Esophagus squamous epithelium (tissue), 5 donors: ENCODE results near the gene BTBD3. TPM values are rescaled to one million over a fixed set of nuclear protein-coding genes. Genes with fewer than 3 reads are reported as not detected.

Source experiments
- DNase-seq: peaks from one replicate; lab custom pipeline; 2025; lab: John Stamatoyannopoulos, UW
- H3K27ac ChIP-seq, 4 donors: fragments of 200-600 bp; sonication (generic); one replicate each; pipeline ENCODE4 v1.5.1; 2016 to 2019; ENCODE audit warnings: mild to moderate bottlenecking in 1 of 4
- H3K27me3 ChIP-seq, 4 donors: fragments of 200-600 bp; sonication (generic); 1 replicate in 3 of 4; 2 replicates in 1 of 4; pipeline versions ENCODE4 v1.5.1 to v1.6.0; 2017 to 2021; ENCODE audit warnings: antibody characterized with exemption in 1 of 4
- H3K36me3 ChIP-seq, 3 donors: fragments of 200-600 bp; sonication (generic); one replicate each; pipeline ENCODE4 v1.5.1; 2016 to 2019
- H3K4me1 ChIP-seq, 3 donors: fragments of 200-600 bp; sonication (generic); one replicate each; pipeline ENCODE4 v1.5.1; 2017 to 2019
- H3K4me3 ChIP-seq, 4 donors: fragments of 200-600 bp; sonication (generic); 1 replicate in 3 of 4; 2 replicates in 1 of 4; pipeline ENCODE4 v1.5.1; 2016 to 2019; ENCODE audit warnings: mild to moderate bottlenecking in 2 of 4, moderate library complexity in 1 of 4
- H3K9me3 ChIP-seq, 3 donors: fragments of 200-600 bp; sonication (generic); one replicate each; pipeline ENCODE4 v1.5.1; 2016 to 2019
- CTCF ChIP-seq, 6 experiments: fragments of 450-650 bp in 4 of 6; fragments of 200-600 bp in 2 of 6; sonication (generic) in 2 of 6; IDR thresholded peaks; one replicate each; pipeline ENCODE4 v1.5.1; 2016 to 2019; ENCODE audit warnings: antibody characterized with exemption in 6 of 6, mild to moderate bottlenecking in 4 of 6, moderate library complexity in 4 of 6
- POLR2A ChIP-seq, 4 donors: fragments of 450-650 bp; IDR thresholded peaks; one replicate each; pipeline ENCODE4 v1.6.1; 2017; ENCODE audit warnings: antibody characterized with exemption in 4 of 4, mild to moderate bottlenecking in 4 of 4, moderate library complexity in 3 of 4
- WGBS, 2 donors: methylation state at CpG; one replicate each; pipeline ENCODE4 v1.1.5; 2018; 5-methylcytosine and 5-hydroxymethylcytosine counted together
- intact Hi-C: fragments of 100-400 bp; cut with DNase I; formaldehyde crosslinking; loops from one replicate; pipeline ENCODE4 v1.15.0; 2022
- total RNA-seq, 4 donors: library from RNA; depleted of rRNA; stranded (reverse); fragments of >200 nt; gene quantifications; one replicate each; pipeline ENCODE4 v1.1.0, GENCODE V29; 2016
- donor health status: DM: yes; HTN: yes; CAD: no.

Gene BTBD3
- total RNA-seq, 4 donors from 2014 or later: 12.4 to 24.0 (median 15.9) TPM

- no peak for TF ChIP-seq CTCF (IDR thresholded peaks at IDR 0.05)
- no peak for TF ChIP-seq POLR2A (IDR thresholded peaks at IDR 0.05)
- H3K27me3 ChIP-seq: no peaks in the 10 kb centered on the region
- no peaks in the 10 kb centered on the region for H3K9me3 ChIP-seq
- 80 to 85% methylated on average over 6 of the region's 6 CpGs for WGBS, 2 donors
- H3K4me1 ChIP-seq: peaks cover 0 to 45% (median 20%) of the 10 kb centered on the region in 3 donors
- no peak overlapping the region for H3K27ac ChIP-seq
- intact Hi-C loops: no loop called here
- no peak for DNase-seq
- H3K4me3 ChIP-seq: no peak overlapping the region
- H3K36me3 ChIP-seq: peaks cover 0 to 38% (median 0%) of the 10 kb centered on the region in 3 donors
Observed at GRCh38 chr20:11921321-11921720, 3.6 kb downstream of the BTBD3 start.

GRCh38 chr20:11922561-11922960, 4.9 kb downstream of the BTBD3 start:
- DNase-seq: no peak
- intact Hi-C loops: no loop called here

DNA sequence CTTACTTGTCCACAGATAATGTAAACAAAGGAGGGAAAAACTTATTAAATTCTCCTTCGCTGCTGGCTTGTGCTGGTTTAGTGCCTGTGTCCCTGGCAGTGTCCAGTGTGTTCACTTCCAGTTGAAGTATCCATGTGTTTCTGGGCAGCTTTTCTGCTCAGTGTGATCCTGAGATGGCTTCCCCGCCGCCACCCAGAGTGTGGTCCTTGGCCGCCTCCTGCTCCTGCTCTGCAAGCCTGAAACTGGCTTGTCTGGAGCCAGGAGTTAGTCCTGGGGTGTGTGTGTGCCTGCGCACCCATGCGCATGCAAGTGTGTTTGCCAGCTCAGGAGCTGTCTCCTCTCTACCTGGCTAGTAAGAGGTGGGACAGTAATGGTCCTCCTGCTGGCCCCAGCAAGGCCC, 7.2 kb downstream of the BTBD3 start:
- 83 to 97% methylated on average over 2 to 6 of the region's 6 CpGs for WGBS, 2 donors
- peaks cover 0 to 51% (median 0%) of the 10 kb centered on the region in 3 donors for H3K36me3 ChIP-seq
- H3K4me1 ChIP-seq: peaks cover 0 to 19% (median under 1%) of the 10 kb centered on the region in 3 donors
- H3K27me3 ChIP-seq: no peaks in the 10 kb centered on the region
- H3K9me3 ChIP-seq: no peaks in the 10 kb centered on the region
- intact Hi-C loops: no loop called here
- DNase-seq: no peak
- no peak for TF ChIP-seq CTCF (IDR thresholded peaks at IDR 0.05)
- no peak for TF ChIP-seq POLR2A (IDR thresholded peaks at IDR 0.05)
- no peak overlapping the region for H3K4me3 ChIP-seq
- no peak overlapping the region for H3K27ac ChIP-seq

More at GRCh38 chr20:11922561-11922960, 4.9 kb downstream of the BTBD3 start:
- 68 to 81% methylated on average over 3 to 4 of the region's 4 CpGs for whole genome bisulfite sequencing, 2 donors
- Histone ChIP-seq H3K36me3 (peaks cover 0 to 43% (median 0%) of the 10 kb centered on the region in 3 donors), H3K4me3 (no peak overlapping the region), H3K27ac (no peak overlapping the region), H3K9me3 (no peaks in the 10 kb centered on the region), H3K4me1 (peaks cover 0 to 43% (median 13%) of the 10 kb centered on the region in 3 donors), H3K27me3 (no peaks in the 10 kb centered on the region)
- TF ChIP-seq CTCF (IDR thresholded peaks at IDR 0.05) (no peak), POLR2A (IDR thresholded peaks at IDR 0.05) (no peak)

GRCh38 chr20:11926292-11926998, 8.8 kb downstream of the BTBD3 start:
- no peak for TF ChIP-seq POLR2A (IDR thresholded peaks at IDR 0.05)
- no peak for TF ChIP-seq CTCF (IDR thresholded peaks at IDR 0.05)
- no peak overlapping the region for H3K27ac ChIP-seq
- H3K4me3 ChIP-seq: no peak overlapping the region
- no peak for DNase-seq
- 66 to 74% methylated on average over 4 of the region's 4 CpGs for WGBS, 2 donors
- intact Hi-C loops: no loop called here
- no peaks in the 10 kb centered on the region for H3K9me3 ChIP-seq
- peaks cover 0 to 14% (median 0%) of the 10 kb centered on the region in 3 donors for H3K4me1 ChIP-seq
- no peaks in the 10 kb centered on the region for H3K27me3 ChIP-seq
- H3K36me3 ChIP-seq: peaks cover 0 to 51% (median 0%) of the 10 kb centered on the region in 3 donors

- H3K9me3 ChIP-seq: no peaks in the 10 kb centered on the region
- intact Hi-C loops: no loop called here
- TF ChIP-seq POLR2A (IDR thresholded peaks at IDR 0.05) (no peak), CTCF (IDR thresholded peaks at IDR 0.05) (no peak)
- no peak overlapping the region for H3K27ac ChIP-seq
- H3K4me1 ChIP-seq: peaks cover 0 to 10% (median 0%) of the 10 kb centered on the region in 3 donors
- peaks cover 0 to 23% (median 0%) of the 10 kb centered on the region in 3 donors for H3K36me3 ChIP-seq
- H3K4me3 ChIP-seq: no peak overlapping the region
- no peaks in the 10 kb centered on the region for H3K27me3 ChIP-seq
- WGBS, 2 donors: 89 to 92% methylated on average over 3 of the region's 3 CpGs
- no peak for DNase-seq
Observed at GRCh38 chr20:11929947-11930346, 12.3 kb downstream of the BTBD3 start.
